ENCODE data around the gene RTL10.

Gene RTL10

GRCh38 chr22:19882446-19883381, 28.0 kb upstream of the RTL10 start:
- Histone ChIP-seq H3K4me1 (ENCODE audit: insufficient read depth, poor library complexity, severe bottlenecking) (peaks cover 41% of the 10 kb centered on the region), H3K27me3 (ENCODE audit: insufficient read depth, poor library complexity, severe bottlenecking) (no peaks in the 10 kb centered on the region), H3K4me3 (ENCODE audit: severe bottlenecking) (no peak overlapping the region), H3K36me3 (ENCODE audit: low read depth) (no peaks in the 10 kb centered on the region), H3K27ac (ENCODE audit: poor library complexity, severe bottlenecking) (peak overlapping the region; percentile 98), H3K9me3 (ENCODE audit: severe bottlenecking) (no peaks in the 10 kb centered on the region)
- ATAC-seq (ENCODE audit: low read depth): no peak
- DNase-seq (ENCODE audit: low spot score): peak; percentile 57
- TF ChIP-seq, protein P1, sequence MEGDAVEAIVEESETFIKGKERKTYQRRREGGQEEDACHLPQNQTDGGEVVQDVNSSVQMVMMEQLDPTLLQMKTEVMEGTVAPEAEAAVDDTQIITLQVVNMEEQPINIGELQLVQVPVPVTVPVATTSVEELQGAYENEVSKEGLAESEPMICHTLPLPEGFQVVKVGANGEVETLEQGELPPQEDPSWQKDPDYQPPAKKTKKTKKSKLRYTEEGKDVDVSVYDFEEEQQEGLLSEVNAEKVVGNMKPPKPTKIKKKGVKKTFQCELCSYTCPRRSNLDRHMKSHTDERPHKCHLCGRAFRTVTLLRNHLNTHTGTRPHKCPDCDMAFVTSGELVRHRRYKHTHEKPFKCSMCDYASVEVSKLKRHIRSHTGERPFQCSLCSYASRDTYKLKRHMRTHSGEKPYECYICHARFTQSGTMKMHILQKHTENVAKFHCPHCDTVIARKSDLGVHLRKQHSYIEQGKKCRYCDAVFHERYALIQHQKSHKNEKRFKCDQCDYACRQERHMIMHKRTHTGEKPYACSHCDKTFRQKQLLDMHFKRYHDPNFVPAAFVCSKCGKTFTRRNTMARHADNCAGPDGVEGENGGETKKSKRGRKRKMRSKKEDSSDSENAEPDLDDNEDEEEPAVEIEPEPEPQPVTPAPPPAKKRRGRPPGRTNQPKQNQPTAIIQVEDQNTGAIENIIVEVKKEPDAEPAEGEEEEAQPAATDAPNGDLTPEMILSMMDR (IDR thresholded peaks at IDR 0.05; ENCODE audit: poor library complexity, severe bottlenecking): no peak

DNA sequence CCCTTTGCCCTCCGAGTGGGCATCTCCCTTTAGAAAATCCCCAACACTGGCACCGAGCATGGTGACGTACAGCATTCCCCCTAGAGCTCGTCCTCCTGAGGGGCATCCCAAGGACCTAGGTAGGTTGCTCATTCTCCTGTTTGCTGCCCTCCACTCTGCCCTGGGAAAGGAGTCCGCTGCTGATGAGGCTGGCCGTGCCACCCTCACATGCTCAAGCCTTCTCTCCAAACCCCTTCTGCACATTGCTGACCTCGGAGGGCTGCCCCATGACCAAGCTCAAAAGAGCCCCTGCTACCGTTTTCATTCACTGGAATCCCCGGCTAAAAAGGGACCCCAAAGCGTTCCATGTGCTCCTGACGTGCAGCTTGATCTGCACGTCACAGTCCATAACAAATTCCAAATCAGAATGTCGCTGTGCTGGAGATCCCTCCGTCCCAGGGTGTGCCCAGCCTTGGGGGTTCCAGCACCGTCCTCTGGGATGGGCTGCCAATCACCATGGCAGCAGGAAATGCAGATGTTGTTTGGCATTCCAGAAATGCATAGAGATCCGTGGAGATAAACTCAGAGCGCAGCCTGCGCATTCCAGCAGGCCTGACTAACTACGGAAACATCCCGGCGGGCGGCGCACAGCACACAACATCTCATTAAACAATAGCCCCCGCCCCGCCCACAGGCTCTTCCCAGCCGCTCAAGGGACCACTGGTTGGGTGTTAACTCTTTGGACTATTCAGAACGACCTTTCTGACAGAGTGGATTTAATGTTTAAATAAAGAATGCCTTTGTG, 26.3 kb upstream of the RTL10 start:
- H3K36me3 ChIP-seq (ENCODE audit: low read depth): no peaks in the 10 kb centered on the region
- no peaks in the 10 kb centered on the region for H3K9me3 ChIP-seq (ENCODE audit: severe bottlenecking)
- DNase-seq (ENCODE audit: low spot score): peak; percentile 96
- peaks cover 29% of the 10 kb centered on the region for H3K4me1 ChIP-seq (ENCODE audit: insufficient read depth, poor library complexity, severe bottlenecking)
- ATAC-seq (ENCODE audit: low read depth): peak; percentile 89
- H3K4me3 ChIP-seq (ENCODE audit: severe bottlenecking): peak overlapping the region; percentile 3
- H3K27ac ChIP-seq (ENCODE audit: poor library complexity, severe bottlenecking): peak overlapping the region; percentile 98
- no peaks in the 10 kb centered on the region for H3K27me3 ChIP-seq (ENCODE audit: insufficient read depth, poor library complexity, severe bottlenecking)
- TF ChIP-seq, protein P1 (IDR thresholded peaks at IDR 0.05; ENCODE audit: poor library complexity, severe bottlenecking): no peak

GRCh38 chr22:19879992-19880785, 25.5 kb upstream of the RTL10 start:
- peaks cover 33% of the 10 kb centered on the region for H3K4me1 ChIP-seq (ENCODE audit: insufficient read depth, poor library complexity, severe bottlenecking)

DNA sequence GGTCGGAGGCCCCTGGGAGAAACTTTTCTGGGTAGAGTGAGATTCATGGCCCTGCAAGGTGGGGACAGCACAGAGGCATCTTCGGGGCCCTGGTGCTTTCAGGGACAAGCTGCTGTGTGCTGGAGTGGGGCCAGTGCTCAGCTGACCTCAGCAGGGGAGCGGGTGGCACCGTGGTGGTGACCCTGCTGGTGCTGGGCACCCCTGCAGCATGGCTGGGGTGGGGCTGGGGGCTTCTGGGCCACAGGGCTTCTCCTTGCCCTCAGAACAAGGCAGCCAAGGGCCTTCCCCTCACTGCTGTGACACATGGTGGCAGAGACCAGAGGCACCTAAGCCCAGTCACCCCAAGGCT, 24.9 kb upstream of the RTL10 start:
- Histone ChIP-seq H3K4me3 (ENCODE audit: severe bottlenecking) (no peak overlapping the region), H3K9me3 (ENCODE audit: severe bottlenecking) (no peaks in the 10 kb centered on the region), H3K4me1 (ENCODE audit: insufficient read depth, poor library complexity, severe bottlenecking) (peaks cover 38% of the 10 kb centered on the region), H3K36me3 (ENCODE audit: low read depth) (peaks cover 6% of the 10 kb centered on the region; the same call in 1 of the 2 replicates), H3K27ac (ENCODE audit: poor library complexity, severe bottlenecking) (peak overlapping the region; percentile 98), H3K27me3 (ENCODE audit: insufficient read depth, poor library complexity, severe bottlenecking) (no peaks in the 10 kb centered on the region)
- ATAC-seq (ENCODE audit: low read depth): no peak
- TF ChIP-seq, protein P1 (IDR thresholded peaks at IDR 0.05; ENCODE audit: poor library complexity, severe bottlenecking): no peak
- peak; percentile 42 for DNase-seq (ENCODE audit: low spot score)

More at GRCh38 chr22:19879992-19880785, 25.5 kb upstream of the RTL10 start:
- TF ChIP-seq, protein P1 (IDR thresholded peaks at IDR 0.05; ENCODE audit: poor library complexity, severe bottlenecking): no peak
- H3K27ac ChIP-seq (ENCODE audit: poor library complexity, severe bottlenecking): peak overlapping the region; percentile 98
- H3K27me3 ChIP-seq (ENCODE audit: insufficient read depth, poor library complexity, severe bottlenecking): no peaks in the 10 kb centered on the region
- H3K9me3 ChIP-seq (ENCODE audit: severe bottlenecking): no peaks in the 10 kb centered on the region
- DNase-seq (ENCODE audit: low spot score) (peak; percentile 63), ATAC-seq (ENCODE audit: low read depth) (no peak)
- H3K4me3 ChIP-seq (ENCODE audit: severe bottlenecking): peak overlapping the region; percentile 3
- H3K36me3 ChIP-seq (ENCODE audit: low read depth): peaks cover 4% of the 10 kb centered on the region; the same call in 1 of the 2 replicates
